Keratinocyte (primary cell): ENCODE data around the gene AXIN1.

Source experiments
- CTCF ChIP-seq, 3 experiments: IDR thresholded peaks in 1 of 3; conservative IDR thresholded peaks in 1 of 3; optimal IDR thresholded peaks in 1 of 3; 2 replicates in 2 of 3; 3 replicates in 1 of 3; pipeline versions ENCODE3 to v1.5.1; 2011; ENCODE audit warnings: low read length in 3 of 3, mild to moderate bottlenecking in 3 of 3, moderate library complexity in 2 of 3, control low read depth in 1 of 3, inconsistent platforms in 1 of 3; ENCODE audit not compliant: insufficient read depth in 2 of 3; ENCODE audit errors: extremely low read depth in 1 of 3
- EZH2 ChIP-seq: IDR thresholded peaks from one replicate; pipeline ENCODE4 v1.6.1; 2012; ENCODE audit warnings: inconsistent platforms, mild to moderate bottlenecking, low read length, moderate library complexity

GRCh38 chr16:293043-293775 is 59.3 kb downstream of the AXIN1 start:
- TF ChIP-seq CTCF (optimal IDR thresholded peaks at IDR 0.05 in 1 of 3, IDR thresholded peaks at IDR 0.05 in 1 of 3, conservative IDR thresholded peaks at IDR 0.05 in 1 of 3; ENCODE audit: extremely low read depth in 1 of 3, insufficient read depth in 2 of 3, low read length in 3 of 3) (no peak), EZH2 (no peak)
